Osteocyte (in vitro differentiated cells): ENCODE data around the gene PHC3. TPM values are rescaled to one million over a fixed set of nuclear protein-coding genes. Genes with fewer than 3 reads are reported as not detected.

Experiments used
- DNase-seq: peaks from one replicate; pipeline ENCODE4 v3.0.0; 2021; ENCODE audit warnings: mixed read lengths; ENCODE audit not compliant: unreplicated experiment; ENCODE audit errors: extremely low spot score
- H3K27ac Mint-ChIP-seq: one replicate; pipeline ENCODE4 v1.8.0; 2021; ENCODE audit warnings: mild to moderate bottlenecking, mixed read lengths; ENCODE audit not compliant: unreplicated experiment
- H3K27me3 Mint-ChIP-seq: one replicate; pipeline ENCODE4 v1.8.0; 2021; ENCODE audit warnings: mixed read lengths; ENCODE audit not compliant: unreplicated experiment
- H3K36me3 Mint-ChIP-seq: one replicate; pipeline ENCODE4 v1.8.0; 2021; ENCODE audit warnings: mixed read lengths; ENCODE audit not compliant: unreplicated experiment
- H3K4me1 Mint-ChIP-seq: one replicate; pipeline ENCODE4 v1.8.0; 2021; ENCODE audit warnings: mixed read lengths; ENCODE audit not compliant: unreplicated experiment
- H3K4me3 Mint-ChIP-seq: one replicate; pipeline ENCODE4 v1.8.0; 2021; ENCODE audit warnings: mild to moderate bottlenecking, moderate library complexity, mixed read lengths; ENCODE audit not compliant: unreplicated experiment
- H3K9me3 Mint-ChIP-seq: one replicate; pipeline ENCODE4 v1.8.0; 2021; ENCODE audit warnings: mixed read lengths; ENCODE audit not compliant: unreplicated experiment
- total RNA-seq: library from RNA; stranded (reverse); gene quantifications from 2 replicates; pipeline ENCODE4 v1.2.1, GENCODE V29; 2021
- TF ChIP-seq, protein P1 (sequence below): fragments of 200-600 bp; sonication (generic); IDR thresholded peaks from 2 replicates; pipeline ENCODE4 v1.5.0; 2021; ENCODE audit warnings: antibody characterized with exemption, mild to moderate bottlenecking, moderate library complexity

Gene PHC3
- total RNA-seq, 1 donor from 2014 or later = 52.3 TPM

DNA sequence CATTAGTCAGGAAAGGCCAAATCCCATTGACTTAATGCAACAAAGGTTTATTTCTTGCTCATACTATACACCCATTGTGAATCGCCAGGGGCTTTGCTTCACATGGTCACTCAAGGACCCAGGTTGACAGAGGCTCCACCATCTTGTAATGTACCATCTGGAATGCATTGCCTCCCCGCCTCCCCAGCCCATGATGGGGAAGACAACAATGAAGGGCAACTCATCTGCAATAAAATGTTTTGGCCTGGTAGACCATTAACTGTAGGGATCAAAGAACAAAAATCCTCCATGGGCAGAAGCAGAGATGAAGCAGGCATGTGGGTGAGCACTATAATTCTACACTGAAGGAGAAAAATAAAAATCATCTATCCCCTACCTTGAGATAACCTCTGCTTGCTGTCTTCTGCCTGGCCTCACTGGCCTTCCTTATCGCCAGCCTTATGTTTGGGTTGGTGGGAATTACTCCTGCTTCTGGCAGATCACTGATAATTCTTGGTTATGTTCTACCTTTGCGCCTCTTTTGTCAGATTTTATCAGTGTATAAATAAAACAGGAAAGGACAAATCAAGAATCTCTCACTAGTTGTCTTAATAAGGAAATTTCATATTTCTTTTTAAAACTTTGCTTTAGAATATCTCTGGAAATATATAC is 106.0 kb downstream of the PHC3 start:
- Mint-ChIP-seq H3K36me3 (peaks cover 18% of the 10 kb centered on the region), H3K4me3 (no peak overlapping the region), H3K27ac (no peak overlapping the region), H3K9me3 (peaks cover 5% of the 10 kb centered on the region), H3K4me1 (peaks cover 9% of the 10 kb centered on the region), H3K27me3 (no peaks in the 10 kb centered on the region)
- TF ChIP-seq, protein P1, sequence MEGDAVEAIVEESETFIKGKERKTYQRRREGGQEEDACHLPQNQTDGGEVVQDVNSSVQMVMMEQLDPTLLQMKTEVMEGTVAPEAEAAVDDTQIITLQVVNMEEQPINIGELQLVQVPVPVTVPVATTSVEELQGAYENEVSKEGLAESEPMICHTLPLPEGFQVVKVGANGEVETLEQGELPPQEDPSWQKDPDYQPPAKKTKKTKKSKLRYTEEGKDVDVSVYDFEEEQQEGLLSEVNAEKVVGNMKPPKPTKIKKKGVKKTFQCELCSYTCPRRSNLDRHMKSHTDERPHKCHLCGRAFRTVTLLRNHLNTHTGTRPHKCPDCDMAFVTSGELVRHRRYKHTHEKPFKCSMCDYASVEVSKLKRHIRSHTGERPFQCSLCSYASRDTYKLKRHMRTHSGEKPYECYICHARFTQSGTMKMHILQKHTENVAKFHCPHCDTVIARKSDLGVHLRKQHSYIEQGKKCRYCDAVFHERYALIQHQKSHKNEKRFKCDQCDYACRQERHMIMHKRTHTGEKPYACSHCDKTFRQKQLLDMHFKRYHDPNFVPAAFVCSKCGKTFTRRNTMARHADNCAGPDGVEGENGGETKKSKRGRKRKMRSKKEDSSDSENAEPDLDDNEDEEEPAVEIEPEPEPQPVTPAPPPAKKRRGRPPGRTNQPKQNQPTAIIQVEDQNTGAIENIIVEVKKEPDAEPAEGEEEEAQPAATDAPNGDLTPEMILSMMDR = no peak
- no peak for DNase-seq

- no peaks in the 10 kb centered on the region for H3K9me3 Mint-ChIP-seq
- H3K36me3 Mint-ChIP-seq = no peaks in the 10 kb centered on the region
- H3K27me3 Mint-ChIP-seq = peaks cover 2% of the 10 kb centered on the region
- no peak overlapping the region for H3K27ac Mint-ChIP-seq
- H3K4me3 Mint-ChIP-seq = no peak overlapping the region
- no peaks in the 10 kb centered on the region for H3K4me1 Mint-ChIP-seq
- TF ChIP-seq, protein P1 = no peak
- DNase-seq = no peak
Observed at GRCh38 chr3:170064108-170064507, 117.4 kb downstream of the PHC3 start.

- no peak for DNase-seq
- Mint-ChIP-seq H3K27me3 (peaks cover 2% of the 10 kb centered on the region), H3K4me1 (no peaks in the 10 kb centered on the region), H3K36me3 (no peaks in the 10 kb centered on the region), H3K9me3 (no peaks in the 10 kb centered on the region), H3K4me3 (no peak overlapping the region), H3K27ac (no peak overlapping the region)
- TF ChIP-seq, protein P1 = no peak
Observed at GRCh38 chr3:170063691-170064090, 117.8 kb downstream of the PHC3 start.

GRCh38 chr3:170062769-170063168 is 118.8 kb downstream of the PHC3 start:
- DNase-seq = no peak
- Mint-ChIP-seq H3K36me3 (no peaks in the 10 kb centered on the region), H3K4me1 (no peaks in the 10 kb centered on the region), H3K27me3 (peaks cover 2% of the 10 kb centered on the region), H3K4me3 (no peak overlapping the region), H3K9me3 (no peaks in the 10 kb centered on the region), H3K27ac (no peak overlapping the region)
- TF ChIP-seq, protein P1 = no peak

- no peaks in the 10 kb centered on the region for H3K9me3 Mint-ChIP-seq
- H3K4me3 Mint-ChIP-seq = no peak overlapping the region
- no peaks in the 10 kb centered on the region for H3K4me1 Mint-ChIP-seq
- no peak overlapping the region for H3K27ac Mint-ChIP-seq
- no peak for DNase-seq
- H3K27me3 Mint-ChIP-seq = peaks cover 2% of the 10 kb centered on the region
- no peaks in the 10 kb centered on the region for H3K36me3 Mint-ChIP-seq
- TF ChIP-seq, protein P1 = no peak
Observed at GRCh38 chr3:170062068-170062467, 119.5 kb downstream of the PHC3 start.
